CD8-positive, alpha-beta memory T cell (primary cell): ENCODE data around the gene CDC73. TPM values are rescaled to one million over a fixed set of nuclear protein-coding genes. Genes with fewer than 3 reads are reported as not detected.

Experiments used
- CTCF ChIA-PET: fragments of 350-600 bp; sonication (Branson Sonifier 250); formaldehyde crosslinking; loops from one replicate; lab custom pipeline; 2021; ENCODE audit warnings: antibody characterized with exemption; lab: Charles Lee
- POLR2A ChIA-PET: fragments of 350-600 bp; sonication (Branson Sonifier 250); formaldehyde crosslinking; loops from one replicate; lab custom pipeline; 2021; ENCODE audit warnings: antibody characterized with exemption; lab: Charles Lee
- DNase-seq, 5 donors: peaks; one replicate each; pipeline versions ENCODE4 v3.0.0 to v3.0.0-alpha.2; 2020 to 2022; ENCODE audit warnings: mixed read lengths in 1 of 5
- H3K27ac ChIP-seq: one replicate; pipeline ENCODE4 v1.7.0; 2013; ENCODE audit warnings: low read depth, mild to moderate bottlenecking, low read length, moderate library complexity
- H3K27me3 ChIP-seq: 2 replicates; pipeline ENCODE4 v1.7.0; 2013; ENCODE audit warnings: low read length, mild to moderate bottlenecking; ENCODE audit not compliant: insufficient read depth, poor library complexity, severe bottlenecking
- H3K36me3 ChIP-seq: 2 replicates; pipeline ENCODE4 v1.7.0; 2013; ENCODE audit warnings: mild to moderate bottlenecking, low read length, moderate library complexity; ENCODE audit not compliant: insufficient read depth
- H3K4me1 ChIP-seq: 2 replicates; pipeline ENCODE4 v1.7.0; 2013; ENCODE audit warnings: mild to moderate bottlenecking, low read length, moderate library complexity; ENCODE audit not compliant: insufficient read depth
- H3K4me3 ChIP-seq: 2 replicates; pipeline ENCODE4 v1.7.0; 2013; ENCODE audit warnings: mild to moderate bottlenecking, low read length
- H3K9me3 ChIP-seq: 2 replicates; pipeline ENCODE4 v1.7.0; 2013; ENCODE audit warnings: mild to moderate bottlenecking, low read length
- H3K27ac Mint-ChIP-seq, 8 donors: one replicate each; pipeline ENCODE4 v1.8.0; 2020 to 2021; ENCODE audit warnings: mixed read lengths in 8 of 8, mild to moderate bottlenecking in 6 of 8, inconsistent platforms in 3 of 8, moderate library complexity in 3 of 8
- H3K27me3 Mint-ChIP-seq, 2 donors: one replicate each; pipeline ENCODE4 v1.8.0; 2020 to 2021; ENCODE audit warnings: mixed read lengths in 2 of 2, mild to moderate bottlenecking in 1 of 2, moderate library complexity in 1 of 2
- H3K36me3 Mint-ChIP-seq, 3 donors: one replicate each; pipeline ENCODE4 v1.8.0; 2020 to 2021; ENCODE audit warnings: mixed read lengths in 3 of 3, inconsistent platforms in 1 of 3, mild to moderate bottlenecking in 1 of 3
- H3K4me1 Mint-ChIP-seq, 3 donors: one replicate each; pipeline ENCODE4 v1.8.0; 2020 to 2021; ENCODE audit warnings: mixed read lengths in 3 of 3, inconsistent platforms in 1 of 3, mild to moderate bottlenecking in 1 of 3
- H3K4me3 Mint-ChIP-seq, 7 donors: one replicate each; pipeline ENCODE4 v1.8.0; 2020 to 2021; ENCODE audit warnings: mixed read lengths in 7 of 7, mild to moderate bottlenecking in 6 of 7, moderate library complexity in 4 of 7, inconsistent platforms in 2 of 7
- H3K9me3 Mint-ChIP-seq, 5 donors: one replicate each; pipeline ENCODE4 v1.8.0; 2020 to 2022; ENCODE audit warnings: mixed read lengths in 5 of 5, mild to moderate bottlenecking in 3 of 5, moderate library complexity in 2 of 5, inconsistent platforms in 1 of 5
- polyA plus RNA-seq: library from polyadenylated mRNA; unstranded; fragments of 300-500 nt; fragmentation: Illumina TruSeq; gene quantifications from one replicate; pipeline ENCODE4 v1.2.3, GENCODE V29; 2021
- total RNA-seq, 2 experiments: library from RNA; stranded (reverse); gene quantifications; one replicate each; pipeline ENCODE4 v1.2.3, GENCODE V29; 2021

CDC73 gene
- total and polyA plus RNA-seq, 3 experiments from 2014 or later: 58.5 to 63.8 (median 59.8) TPM

DNA sequence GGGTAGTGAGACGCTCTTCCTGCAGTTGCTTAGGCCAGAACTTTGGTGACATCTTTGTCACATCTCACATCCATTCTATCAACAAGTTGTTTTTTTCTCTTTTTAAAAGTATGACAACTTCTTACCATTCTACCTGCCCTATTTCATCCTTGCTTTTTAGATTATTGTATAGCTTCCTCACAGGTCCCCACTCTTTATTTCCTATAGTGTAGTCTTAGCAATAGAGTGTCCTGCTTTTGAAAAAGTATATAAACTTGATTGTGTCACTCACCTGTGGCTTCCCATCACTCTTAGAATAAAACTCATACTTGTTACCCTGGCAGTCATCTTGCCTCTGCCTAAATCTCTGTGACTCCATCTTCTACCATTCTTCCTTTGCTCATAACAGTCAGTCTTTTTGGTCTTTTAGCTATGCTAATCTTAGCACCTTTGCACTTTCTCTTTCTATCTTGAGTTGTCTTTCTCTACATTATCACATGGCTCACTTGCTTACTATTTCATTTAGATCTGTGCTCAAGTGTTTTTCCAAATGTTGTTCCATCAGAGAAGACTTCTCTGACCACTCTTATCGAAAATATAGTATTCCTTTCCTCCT is 9.5 kb downstream of the CDC73 start:
- H3K4me3 Mint-ChIP-seq: peak overlapping the region in 1 of 7 donors; percentile 0
- H3K4me1 Mint-ChIP-seq: peaks cover 42 to 72% (median 57%) of the 10 kb centered on the region in 3 donors
- no peak for DNase-seq
- H3K4me1 ChIP-seq: peaks cover 13% of the 10 kb centered on the region
- no peaks in the 10 kb centered on the region for H3K9me3 ChIP-seq
- no peak overlapping the region for H3K4me3 ChIP-seq
- peaks cover 23 to 64% (median 29%) of the 10 kb centered on the region in 3 donors for H3K36me3 Mint-ChIP-seq
- peaks cover 26% of the 10 kb centered on the region for H3K36me3 ChIP-seq
- no peaks in the 10 kb centered on the region for H3K27me3 Mint-ChIP-seq
- ChIA-PET CTCF (interaction anchor here (1.0 kb wide), 1 partner anchor 10 kb away, joined by 3 read pairs; the partner anchor contains the start of gene CDC73), POLR2A (no interaction called here)
- H3K27me3 ChIP-seq: no peaks in the 10 kb centered on the region
- no peak overlapping the region for H3K27ac ChIP-seq
- peak overlapping the region in 4 of 8 donors; percentile 11 to 50 (median 30) for H3K27ac Mint-ChIP-seq
- H3K9me3 Mint-ChIP-seq: no peaks in the 10 kb centered on the region

DNA sequence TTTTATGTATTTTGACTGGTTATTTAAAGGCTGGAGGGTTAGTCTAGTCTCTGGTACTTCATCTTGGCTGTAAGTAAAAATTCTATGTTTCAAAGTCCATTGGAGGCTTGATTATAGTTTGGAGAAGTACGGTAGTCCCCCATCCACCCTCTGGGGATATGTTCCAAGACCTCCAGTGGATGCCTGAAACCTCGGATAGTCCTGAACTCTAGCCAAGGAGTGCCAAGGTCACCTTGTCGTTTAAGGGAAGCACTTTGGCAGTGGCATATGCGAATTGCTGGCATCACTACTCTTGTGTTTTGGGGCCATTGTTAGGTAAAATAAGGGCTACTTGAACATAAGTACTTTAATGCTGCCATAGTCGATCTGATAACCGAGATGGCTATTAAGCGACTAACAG is 18.4 kb downstream of the CDC73 start:
- no peak for DNase-seq
- POLR2A ChIA-PET: no interaction called here
- Histone ChIP-seq H3K27ac (no peak overlapping the region), H3K9me3 (no peaks in the 10 kb centered on the region), H3K4me3 (no peak overlapping the region), H3K4me1 (no peaks in the 10 kb centered on the region), H3K36me3 (peaks cover 16% of the 10 kb centered on the region), H3K27me3 (no peaks in the 10 kb centered on the region)
- no peak overlapping the region for H3K4me3 Mint-ChIP-seq
- peaks cover 12 to 82% (median 24%) of the 10 kb centered on the region in 3 donors for H3K36me3 Mint-ChIP-seq
- H3K27ac Mint-ChIP-seq: peak overlapping the region in 2 of 8 donors; percentile 6 to 17
- peaks cover 29 to 57% (median 46%) of the 10 kb centered on the region in 3 donors for H3K4me1 Mint-ChIP-seq
- CTCF ChIA-PET: no interaction called here
- H3K27me3 Mint-ChIP-seq: no peaks in the 10 kb centered on the region
- H3K9me3 Mint-ChIP-seq: no peaks in the 10 kb centered on the region

DNA sequence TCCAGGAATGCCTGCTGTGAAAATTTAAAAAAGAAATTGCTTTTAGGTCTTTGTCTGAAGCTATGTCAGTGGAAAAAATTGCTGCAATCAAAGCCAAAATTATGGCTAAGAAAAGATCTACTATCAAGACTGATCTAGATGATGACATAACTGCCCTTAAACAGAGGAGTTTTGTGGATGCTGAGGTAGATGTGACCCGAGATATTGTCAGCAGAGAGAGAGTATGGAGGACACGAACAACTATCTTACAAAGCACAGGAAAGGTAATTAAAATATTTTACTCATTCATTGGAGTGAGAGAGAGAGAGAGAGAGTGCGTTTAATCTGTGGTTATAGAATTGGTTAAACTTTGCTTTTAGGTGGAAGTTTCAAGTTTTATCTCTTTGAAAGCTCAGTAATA is 20.0 kb downstream of the CDC73 start:
- no peak for DNase-seq
- no peaks in the 10 kb centered on the region for H3K9me3 ChIP-seq
- H3K27me3 ChIP-seq: no peaks in the 10 kb centered on the region
- CTCF ChIA-PET: interaction anchor here (1.4 kb wide), 1 partner anchor 20 kb away, joined by 4 read pairs; the partner anchor contains the start of gene CDC73
- Mint-ChIP-seq H3K27ac (peak overlapping the region in 5 of 8 donors; percentile 43 to 83 (median 56)), H3K9me3 (no peaks in the 10 kb centered on the region), H3K4me3 (no peak overlapping the region), H3K36me3 (peaks cover 15 to 80% (median 29%) of the 10 kb centered on the region in 3 donors), H3K27me3 (no peaks in the 10 kb centered on the region), H3K4me1 (peaks cover 29 to 53% (median 50%) of the 10 kb centered on the region in 3 donors)
- POLR2A ChIA-PET: no interaction called here
- no peak overlapping the region for H3K27ac ChIP-seq
- H3K4me3 ChIP-seq: no peak overlapping the region
- H3K36me3 ChIP-seq: peaks cover 16% of the 10 kb centered on the region
- no peaks in the 10 kb centered on the region for H3K4me1 ChIP-seq

DNA sequence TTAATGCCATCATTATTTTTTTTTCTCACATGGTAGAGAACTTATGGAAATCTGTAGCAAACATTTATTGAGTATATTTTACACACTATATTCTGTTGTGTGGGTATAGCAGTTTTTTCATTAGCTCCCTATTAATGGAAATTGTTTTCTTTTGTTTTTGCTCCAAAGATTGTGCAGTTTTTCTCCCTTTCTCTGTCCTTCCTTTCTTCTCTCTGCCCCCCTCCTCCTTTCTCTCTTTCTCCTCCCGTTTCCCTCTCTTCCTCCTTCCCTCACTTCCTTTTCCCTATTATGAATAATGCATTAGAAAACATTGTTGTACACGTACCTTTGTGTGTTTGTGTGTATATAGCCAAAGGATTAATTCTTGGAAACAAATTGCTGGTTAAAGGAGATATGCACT is 20.6 kb downstream of the CDC73 start:
- Mint-ChIP-seq H3K36me3 (peaks cover 17 to 79% (median 29%) of the 10 kb centered on the region in 3 donors), H3K27ac (peak overlapping the region in 2 of 8 donors; percentile 24 to 60), H3K27me3 (no peaks in the 10 kb centered on the region), H3K9me3 (no peaks in the 10 kb centered on the region), H3K4me1 (peaks cover 25 to 48% (median 47%) of the 10 kb centered on the region in 3 donors), H3K4me3 (no peak overlapping the region)
- no peaks in the 10 kb centered on the region for H3K9me3 ChIP-seq
- CTCF ChIA-PET: interaction anchor here (1.4 kb wide), 1 partner anchor 21 kb away, joined by 4 read pairs; the partner anchor contains the start of gene CDC73
- DNase-seq: no peak
- H3K4me3 ChIP-seq: no peak overlapping the region
- H3K4me1 ChIP-seq: no peaks in the 10 kb centered on the region
- H3K27me3 ChIP-seq: no peaks in the 10 kb centered on the region
- no peak overlapping the region for H3K27ac ChIP-seq
- POLR2A ChIA-PET: no interaction called here
- peaks cover 16% of the 10 kb centered on the region for H3K36me3 ChIP-seq

DNA sequence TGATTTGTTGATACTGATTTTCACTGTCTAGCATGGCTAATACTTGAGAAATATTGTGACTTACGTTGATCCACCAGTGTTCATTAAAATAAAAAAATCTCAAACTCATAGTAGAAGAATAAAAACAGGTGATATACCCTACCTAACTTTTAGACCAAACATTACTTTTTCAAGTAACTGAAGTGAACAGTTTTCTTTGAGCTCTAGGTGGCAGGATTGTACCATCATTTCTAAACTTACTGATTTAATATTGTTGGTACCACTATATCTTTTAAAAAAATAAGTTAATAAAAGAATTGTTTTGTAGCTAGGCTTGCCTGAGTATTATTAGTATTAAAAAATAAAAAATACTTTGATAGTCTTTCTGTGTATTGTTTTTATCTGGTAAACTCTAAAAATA is 21.5 kb downstream of the CDC73 start:
- Histone ChIP-seq H3K36me3 (peaks cover 22% of the 10 kb centered on the region), H3K4me3 (no peak overlapping the region), H3K27me3 (no peaks in the 10 kb centered on the region), H3K9me3 (no peaks in the 10 kb centered on the region), H3K4me1 (no peaks in the 10 kb centered on the region), H3K27ac (no peak overlapping the region)
- Mint-ChIP-seq H3K27me3 (no peaks in the 10 kb centered on the region), H3K4me3 (no peak overlapping the region), H3K4me1 (peaks cover 23 to 46% (median 44%) of the 10 kb centered on the region in 3 donors), H3K27ac (peak overlapping the region in 4 of 8 donors; percentile 18 to 70 (median 46)), H3K36me3 (peaks cover 19 to 80% (median 29%) of the 10 kb centered on the region in 3 donors), H3K9me3 (no peaks in the 10 kb centered on the region)
- no peak for DNase-seq
- ChIA-PET CTCF (interaction anchor here (1.1 to 1.4 kb wide), 2 partner anchors 14 to 22 kb away, joined by 4 read pairs; partner anchors contain the start of gene CDC73), POLR2A (no interaction called here)

DNA sequence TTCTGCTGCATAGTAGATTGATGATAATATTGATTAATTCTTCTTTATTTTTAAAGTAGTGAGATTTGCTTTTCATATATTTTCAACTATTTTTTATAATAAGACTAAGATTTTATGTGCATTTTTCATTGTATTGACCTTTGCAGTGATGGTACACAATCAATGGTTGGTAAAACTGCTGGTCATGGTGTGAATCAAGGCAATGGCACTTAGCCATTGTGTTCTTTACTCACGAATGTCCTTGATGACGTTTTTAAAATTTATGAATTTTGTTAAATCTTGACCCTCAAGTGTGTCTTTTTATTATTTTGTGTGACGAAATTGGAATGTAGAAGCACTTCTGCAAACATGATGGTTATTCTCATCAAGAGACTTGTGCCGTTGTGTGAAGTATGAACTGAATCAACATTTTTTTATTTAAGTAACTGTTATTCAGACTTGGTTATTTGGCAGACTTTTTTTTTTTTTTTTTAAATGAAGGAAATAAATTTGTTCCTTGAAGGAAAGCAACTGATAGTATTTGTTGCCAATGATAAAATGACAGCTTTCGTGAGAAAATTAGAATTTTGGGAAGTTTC is 22.6 kb downstream of the CDC73 start:
- no peak for DNase-seq
- Mint-ChIP-seq H3K4me1 (peaks cover 21 to 43% (median 42%) of the 10 kb centered on the region in 3 donors), H3K27ac (no peak overlapping the region), H3K36me3 (peaks cover 16 to 78% (median 28%) of the 10 kb centered on the region in 3 donors), H3K4me3 (no peak overlapping the region), H3K9me3 (no peaks in the 10 kb centered on the region), H3K27me3 (no peaks in the 10 kb centered on the region)
- POLR2A ChIA-PET: no interaction called here
- H3K4me3 ChIP-seq: no peak overlapping the region
- no peaks in the 10 kb centered on the region for H3K27me3 ChIP-seq
- H3K9me3 ChIP-seq: no peaks in the 10 kb centered on the region
- no peak overlapping the region for H3K27ac ChIP-seq
- no peaks in the 10 kb centered on the region for H3K4me1 ChIP-seq
- CTCF ChIA-PET: no interaction called here
- H3K36me3 ChIP-seq: peaks cover 28% of the 10 kb centered on the region

DNA sequence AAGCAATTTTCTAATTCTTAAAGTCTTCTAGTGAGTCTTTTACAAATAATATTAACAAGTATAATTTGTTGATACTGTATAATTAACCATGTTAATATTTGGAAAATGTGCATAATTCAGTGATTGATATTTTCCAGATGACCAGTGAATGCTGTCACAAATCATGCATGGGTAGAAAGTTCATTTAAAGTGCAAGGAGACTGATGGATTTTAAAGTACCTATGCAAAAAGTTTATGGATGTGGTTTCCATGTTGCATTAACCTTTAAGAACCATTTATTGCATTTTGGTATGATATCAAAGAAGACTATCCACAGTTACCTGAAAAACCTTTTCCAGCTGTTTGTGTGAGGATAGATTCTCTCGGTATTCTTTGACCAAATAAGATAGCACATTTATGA is 23.2 kb downstream of the CDC73 start:
- CTCF ChIA-PET: no interaction called here

More for the DNA sequence above, 23.2 kb downstream of the CDC73 start:
- POLR2A ChIA-PET: no interaction called here
- peaks cover 23% of the 10 kb centered on the region for H3K36me3 ChIP-seq
- Mint-ChIP-seq H3K9me3 (no peaks in the 10 kb centered on the region), H3K36me3 (peaks cover 11 to 75% (median 22%) of the 10 kb centered on the region in 3 donors), H3K27me3 (no peaks in the 10 kb centered on the region), H3K4me3 (no peak overlapping the region), H3K27ac (no peak overlapping the region), H3K4me1 (peaks cover 16 to 37% (median 36%) of the 10 kb centered on the region in 3 donors)
- H3K4me1 ChIP-seq: no peaks in the 10 kb centered on the region
- DNase-seq: no peak
- no peak overlapping the region for H3K4me3 ChIP-seq
- no peaks in the 10 kb centered on the region for H3K9me3 ChIP-seq
- no peak overlapping the region for H3K27ac ChIP-seq
- H3K27me3 ChIP-seq: no peaks in the 10 kb centered on the region
